Kidney (tissue), 14 donors: ENCODE results near the gene FSD1L. TPM values are rescaled to one million over a fixed set of nuclear protein-coding genes. Genes with fewer than 3 reads are reported as not detected.
"Not testable (repeated sequence)": the region's sequence is repeated elsewhere in the genome, so short reads cannot be mapped to it uniquely, and the experiment has no call there.

Source experiments
- DNase-seq, 5 donors: peaks; one replicate each; pipeline ENCODE4 v3.0.0-alpha.2; 2013 to 2020
- FAIRE-seq: peaks from 2 replicates; lab custom pipeline; 2012; peaks lifted over from hg19 to GRCh38; lab: Jason Lieb, UNC
- H3K27ac ChIP-seq, 2 donors: one replicate each; pipeline ENCODE4 v1.7.0; 2013; ENCODE audit warnings: low read depth in 2 of 2, low read length in 2 of 2, inconsistent platforms in 1 of 2
- H3K27me3 ChIP-seq: one replicate; pipeline ENCODE4 v1.7.1; 2013; ENCODE audit warnings: low read length, inconsistent platforms; ENCODE audit not compliant: control insufficient read depth, insufficient read depth
- H3K36me3 ChIP-seq, 3 donors: one replicate each; pipeline versions ENCODE4 v1.7.0 to v1.7.1; 2013; ENCODE audit warnings: low read length in 3 of 3, control low read depth in 1 of 3, inconsistent platforms in 1 of 3; ENCODE audit not compliant: insufficient read depth in 3 of 3, control insufficient read depth in 2 of 3
- H3K4me1 ChIP-seq, 3 donors: one replicate each; pipeline versions ENCODE4 v1.7.0 to v1.7.1; 2013; ENCODE audit warnings: low read length in 3 of 3, inconsistent platforms in 1 of 3, low read depth in 1 of 3; ENCODE audit not compliant: control insufficient read depth in 2 of 3, insufficient read depth in 2 of 3
- H3K4me3 ChIP-seq, 3 donors: one replicate each; pipeline versions ENCODE4 v1.7.0 to v1.8.1; 2013; ENCODE audit warnings: low read length in 3 of 3, control low read depth in 1 of 3, inconsistent platforms in 1 of 3
- H3K9ac ChIP-seq, 3 donors: one replicate each; pipeline versions ENCODE4 v1.7.0 to v1.7.1; 2013; ENCODE audit warnings: low read length in 3 of 3, control low read depth in 1 of 3, inconsistent platforms in 1 of 3
- H3K9me3 ChIP-seq, 3 donors: one replicate each; pipeline versions ENCODE4 v1.7.0 to v1.7.1; 2013; ENCODE audit warnings: low read length in 3 of 3, control low read depth in 1 of 3, inconsistent platforms in 1 of 3; ENCODE audit not compliant: control insufficient read depth in 2 of 3, insufficient read depth in 1 of 3
- intact Hi-C: fragments of 100-400 bp; cut with DNase I; formaldehyde crosslinking; loops from one replicate; pipeline ENCODE4 v1.11.1; 2022
- polyA plus RNA-seq: library from polyadenylated mRNA; stranded (reverse); fragments of 350-450 nt; fragmentation: Illumina TruSeq; extraction: RNeasy Lipid Tissue Mini Kit (QIAGEN cat#74804); gene quantifications from one replicate; pipeline ENCODE4 v1.2.3, GENCODE V29; 2014; ENCODE audit warnings: low read depth, low replicate concordance; ENCODE audit not compliant: insufficient read depth
- total RNA-seq: library from RNA; stranded (reverse); fragmentation: NEBNext Ultra II Directional; extraction: Animal tissue kit (Norgen Biotek cat#: 25700); gene quantifications from one replicate; pipeline ENCODE4 v1.2.1, GENCODE V29; 2021
- TF ChIP-seq, protein P1 (sequence below): IDR thresholded peaks from 3 replicates; pipeline ENCODE4 v1.5.1; 2012; ENCODE audit warnings: mild to moderate bottlenecking, moderate library complexity, borderline replicate concordance; ENCODE audit not compliant: insufficient read depth; ENCODE audit errors: extremely low read depth
- donor health status: control.
- donor health status: control.
- donor health status: control.
- donor health status: control.
- donor health status: control.
- donor health status: DM: yes; HTN: yes; CAD: no.
- donor health status: Normal renal cell carcinoma (clear cell type).

Gene FSD1L
- total and polyA plus RNA-seq, 2 donors from 2014 or later: 1.4 to 13.2 TPM

DNA sequence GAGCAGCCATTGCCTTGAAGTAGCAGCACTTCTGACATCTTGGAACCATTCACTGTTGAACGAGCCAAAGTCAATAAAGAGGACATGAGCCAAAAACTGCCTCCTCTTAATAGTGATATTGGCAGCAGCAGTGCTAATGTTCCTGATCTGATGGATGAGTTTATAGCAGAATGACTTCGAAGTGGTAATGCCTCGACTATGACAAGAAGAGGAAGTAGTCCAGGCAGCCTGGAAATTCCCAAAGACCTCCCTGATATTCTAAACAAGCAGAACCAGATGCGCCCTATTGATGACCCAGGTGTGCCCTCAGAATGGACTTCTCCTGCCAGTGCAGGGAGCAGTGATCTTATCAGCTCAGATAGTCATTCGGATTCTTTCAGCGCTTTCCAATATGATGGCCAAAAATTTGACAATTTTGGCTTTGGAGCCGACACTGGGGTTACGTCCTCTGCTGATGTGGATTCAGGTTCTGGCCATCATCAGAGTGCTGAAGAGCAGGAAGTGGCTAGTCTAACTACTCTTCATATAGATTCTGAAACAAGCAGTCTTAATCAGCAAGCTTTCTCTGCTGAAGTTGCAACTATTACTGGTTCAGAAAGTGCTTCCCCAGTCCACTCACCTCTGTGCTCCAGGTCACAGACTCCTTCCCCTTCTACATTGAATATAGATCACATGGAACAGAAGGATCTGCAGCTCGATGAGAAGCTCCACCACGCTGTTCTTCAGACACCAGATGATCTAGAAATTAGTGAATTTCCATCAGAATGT lies 75.0 kb downstream of the FSD1L start:
- H3K27me3 ChIP-seq, DNase-seq, H3K27ac ChIP-seq, H3K4me1 ChIP-seq, H3K36me3 ChIP-seq, H3K9me3 ChIP-seq, intact Hi-C loops, FAIRE-seq, H3K4me3 ChIP-seq, H3K9ac ChIP-seq: not testable (repeated sequence)

DNA sequence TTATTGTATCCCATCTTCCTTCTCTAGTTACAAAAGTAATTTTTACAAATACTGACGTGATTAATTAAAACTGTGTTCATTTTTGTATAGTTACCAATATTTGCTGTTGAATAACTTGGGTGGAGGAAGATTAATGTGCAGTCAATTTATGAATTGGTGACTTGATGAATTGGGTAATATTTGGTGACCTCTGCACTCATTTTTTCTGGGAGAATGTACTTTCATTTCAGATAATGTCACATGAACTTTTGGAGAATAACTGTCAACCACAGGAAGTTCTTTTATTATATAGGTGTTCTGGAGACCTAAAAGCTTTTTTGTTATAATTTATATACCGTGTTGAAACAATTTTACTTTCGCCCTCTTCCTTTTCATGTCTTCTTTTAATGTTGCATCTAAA lies 83.7 kb downstream of the FSD1L start:
- H3K9ac ChIP-seq: no peak overlapping the region
- no peak overlapping the region for H3K27ac ChIP-seq
- H3K36me3 ChIP-seq: peaks cover 0 to 6% (median 0%) of the 10 kb centered on the region in 3 donors
- H3K9me3 ChIP-seq: no peaks in the 10 kb centered on the region
- no peak overlapping the region for H3K4me3 ChIP-seq
- no peaks in the 10 kb centered on the region for H3K27me3 ChIP-seq
- TF ChIP-seq, protein P1, sequence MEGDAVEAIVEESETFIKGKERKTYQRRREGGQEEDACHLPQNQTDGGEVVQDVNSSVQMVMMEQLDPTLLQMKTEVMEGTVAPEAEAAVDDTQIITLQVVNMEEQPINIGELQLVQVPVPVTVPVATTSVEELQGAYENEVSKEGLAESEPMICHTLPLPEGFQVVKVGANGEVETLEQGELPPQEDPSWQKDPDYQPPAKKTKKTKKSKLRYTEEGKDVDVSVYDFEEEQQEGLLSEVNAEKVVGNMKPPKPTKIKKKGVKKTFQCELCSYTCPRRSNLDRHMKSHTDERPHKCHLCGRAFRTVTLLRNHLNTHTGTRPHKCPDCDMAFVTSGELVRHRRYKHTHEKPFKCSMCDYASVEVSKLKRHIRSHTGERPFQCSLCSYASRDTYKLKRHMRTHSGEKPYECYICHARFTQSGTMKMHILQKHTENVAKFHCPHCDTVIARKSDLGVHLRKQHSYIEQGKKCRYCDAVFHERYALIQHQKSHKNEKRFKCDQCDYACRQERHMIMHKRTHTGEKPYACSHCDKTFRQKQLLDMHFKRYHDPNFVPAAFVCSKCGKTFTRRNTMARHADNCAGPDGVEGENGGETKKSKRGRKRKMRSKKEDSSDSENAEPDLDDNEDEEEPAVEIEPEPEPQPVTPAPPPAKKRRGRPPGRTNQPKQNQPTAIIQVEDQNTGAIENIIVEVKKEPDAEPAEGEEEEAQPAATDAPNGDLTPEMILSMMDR: no peak
- FAIRE-seq (no peak), DNase-seq (no peak)
- no peaks in the 10 kb centered on the region for H3K4me1 ChIP-seq
- intact Hi-C loops: no loop called here

DNA sequence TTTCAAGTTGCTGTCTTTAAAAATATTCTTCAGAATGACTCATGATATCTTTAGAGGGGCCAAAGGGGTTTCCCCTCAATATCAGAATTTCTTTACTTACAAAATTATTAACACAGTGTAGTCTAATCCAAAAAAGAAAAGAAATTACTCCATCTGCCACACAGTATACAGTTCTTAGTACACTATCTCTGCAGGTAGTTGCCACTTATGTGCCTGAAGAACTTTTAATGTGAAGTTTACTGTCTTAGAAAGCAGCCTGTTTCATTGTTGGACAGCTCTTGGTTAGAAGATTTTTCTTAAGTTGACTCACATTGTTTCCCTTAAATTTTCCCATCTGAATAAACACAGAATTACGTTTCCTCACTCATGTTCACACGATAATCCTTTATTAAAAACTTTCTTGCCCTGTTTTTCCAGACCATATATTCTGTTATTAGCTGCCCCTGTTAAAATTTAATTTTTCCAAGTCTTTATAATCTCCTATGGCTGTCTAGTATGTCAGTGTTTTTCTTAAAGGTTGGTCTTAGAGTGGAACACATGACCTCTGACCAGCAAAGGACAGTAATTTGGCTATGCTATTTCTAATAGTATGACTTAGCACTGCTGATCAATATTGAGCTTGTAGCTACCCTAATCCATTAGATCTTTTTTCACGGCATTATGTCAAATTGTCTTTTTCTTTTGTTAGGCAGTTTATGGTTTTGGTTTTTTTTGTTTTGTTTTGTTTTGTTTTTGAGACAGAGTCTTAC lies 88.3 kb downstream of the FSD1L start:
- H3K9me3 ChIP-seq: no peaks in the 10 kb centered on the region
- intact Hi-C loops: no loop called here
- no peak overlapping the region for H3K4me3 ChIP-seq
- no peak overlapping the region for H3K27ac ChIP-seq
- TF ChIP-seq, protein P1: no peak
- peaks cover 0 to 6% (median 0%) of the 10 kb centered on the region in 3 donors for H3K36me3 ChIP-seq
- H3K27me3 ChIP-seq: no peaks in the 10 kb centered on the region
- no peak overlapping the region for H3K9ac ChIP-seq
- FAIRE-seq (no peak), DNase-seq (no peak)
- H3K4me1 ChIP-seq: no peaks in the 10 kb centered on the region

DNA sequence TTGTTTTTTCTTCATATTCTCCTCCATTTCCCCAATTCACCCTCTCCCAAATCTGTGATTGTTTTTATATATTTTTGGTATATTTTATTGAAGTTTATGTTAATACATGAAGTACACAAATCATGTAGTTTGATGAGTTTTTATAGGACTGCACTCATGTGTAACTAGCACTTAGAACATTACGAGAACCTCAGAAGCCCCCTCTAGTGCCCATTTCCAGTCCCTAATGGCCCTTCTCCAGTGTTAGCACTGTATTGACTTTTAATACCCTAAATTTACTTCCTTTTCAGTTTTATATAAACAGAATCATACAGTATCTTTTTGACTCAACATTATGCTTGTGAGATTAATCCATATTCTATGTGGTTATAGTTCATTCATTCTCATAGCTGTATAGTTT lies 91.6 kb downstream of the FSD1L start:
- no peaks in the 10 kb centered on the region for H3K27me3 ChIP-seq
- intact Hi-C loops: no loop called here
- H3K9me3 ChIP-seq: no peaks in the 10 kb centered on the region
- H3K27ac ChIP-seq: no peak overlapping the region
- DNase-seq (no peak), FAIRE-seq (no peak)
- peaks cover 0 to 6% (median 0%) of the 10 kb centered on the region in 3 donors for H3K36me3 ChIP-seq
- TF ChIP-seq, protein P1: no peak
- no peak overlapping the region for H3K9ac ChIP-seq
- H3K4me1 ChIP-seq: no peaks in the 10 kb centered on the region
- no peak overlapping the region for H3K4me3 ChIP-seq
